Esophagus muscularis mucosa (tissue), 3 donors: ENCODE data around the gene FTO.

Source experiments
- CTCF ChIP-seq, 3 experiments: fragments of 200-600 bp in 2 of 3; fragments of 450-650 bp in 1 of 3; sonication (generic) in 2 of 3; IDR thresholded peaks; one replicate each; pipeline ENCODE4 v1.5.1; 2017 to 2019; ENCODE audit warnings: antibody characterized with exemption in 3 of 3, mild to moderate bottlenecking in 2 of 3, moderate library complexity in 1 of 3
- POLR2A ChIP-seq: fragments of 450-650 bp; IDR thresholded peaks from one replicate; pipeline ENCODE4 v1.6.1; 2017; ENCODE audit warnings: antibody characterized with exemption, moderate library complexity, mild to moderate bottlenecking, low read depth
- POLR2AphosphoS5 ChIP-seq, 2 donors: sonication (generic); formaldehyde crosslinking; IDR thresholded peaks; one replicate each; pipeline ENCODE4 v1.6.1; 2017; ENCODE audit warnings: antibody characterized with exemption in 2 of 2

DNA sequence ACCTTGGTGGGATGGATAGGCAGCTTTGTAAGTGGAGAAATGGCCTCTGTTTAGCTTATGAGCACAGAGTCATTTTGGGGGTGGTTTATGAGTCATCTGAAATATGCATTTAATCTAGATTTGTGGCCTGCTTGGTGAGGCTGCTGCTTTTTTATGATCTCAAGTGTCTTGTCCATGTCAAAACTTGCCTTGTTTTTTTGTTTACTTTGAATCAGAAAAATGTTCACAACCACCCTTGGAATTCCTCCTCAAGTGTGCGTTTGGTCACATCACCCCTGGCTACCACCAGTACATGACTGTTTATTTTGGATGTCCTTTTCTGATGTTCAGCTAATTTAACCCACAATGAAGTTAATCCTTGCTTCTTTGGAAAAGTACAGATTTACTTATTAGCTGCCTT is 64.6 kb downstream of the FTO start:
- TF ChIP-seq CTCF (IDR thresholded peaks at IDR 0.05) (no peak), POLR2A (no peak), POLR2AphosphoS5 (IDR thresholded peaks at IDR 0.05) (no peak)
